M059J (cell line): Measurements from ENCODE around the gene PLTP. TPM values are rescaled to one million over a fixed set of nuclear protein-coding genes. Genes with fewer than 3 reads are reported as not detected.

Experiments
- total RNA-seq: library from RNA; depleted of rRNA; stranded (reverse); fragments of >200 nt; shearing (Covaris generic); gene quantifications from 2 replicates; pipeline ENCODE4 v1.2.3, GENCODE V29; 2014; rRNA removed

Gene PLTP
- total RNA-seq, 1 experiment from 2014 or later: 13.4 TPM

Other genes with a start within 250 kb of the PLTP start
- not detected in 2 replicates for gene WFDC11, start 241.9 kb downstream of the PLTP start, total RNA-seq
- gene WFDC13, start 210.1 kb downstream of the PLTP start, total RNA-seq: not detected in 2 replicates
- not detected in 2 replicates for gene WFDC10B, start 207.1 kb downstream of the PLTP start, total RNA-seq
- not detected in 2 replicates for gene SPINT4, start 189.8 kb downstream of the PLTP start, total RNA-seq
- 0.42 TPM in 1 of 2 replicates, not detected in the other for gene WFDC3, start 120.3 kb downstream of the PLTP start, total RNA-seq
- gene DNTTIP1, start 120.2 kb downstream of the PLTP start, total RNA-seq: 50.2 and 57.6 TPM in 2 replicates
- 435 and 579 TPM in 2 replicates for gene UBE2C, start 99.5 kb downstream of the PLTP start, total RNA-seq
- not detected in 2 replicates for gene TNNC2, start 84.8 kb downstream of the PLTP start, total RNA-seq
- 35.1 and 35.8 TPM in 2 replicates for gene SNX21, start 78.4 kb downstream of the PLTP start, total RNA-seq
- 102 and 117 TPM in 2 replicates for gene ACOT8, start 54.8 kb downstream of the PLTP start, total RNA-seq
- 8.6 and 12.0 TPM in 2 replicates for gene ZSWIM3, start 54.5 kb downstream of the PLTP start, total RNA-seq
- 11.2 and 19.8 TPM in 2 replicates for gene ZSWIM1, start 30.9 kb downstream of the PLTP start, total RNA-seq
- gene SPATA25, start 24.5 kb downstream of the PLTP start, total RNA-seq: 0.52 TPM in 1 of 2 replicates, not detected in the other
- 3.1 and 6.0 TPM in 2 replicates for gene NEURL2, start 20.9 kb downstream of the PLTP start, total RNA-seq
- 253 and 328 TPM in 2 replicates for gene CTSA, start 20.8 kb downstream of the PLTP start, total RNA-seq
- gene PCIF1, start 22.5 kb upstream of the PLTP start, total RNA-seq: 11.1 and 14.5 TPM in 2 replicates
- 8.4 and 13.0 TPM in 2 replicates for gene ZNF335, start 60.0 kb upstream of the PLTP start, total RNA-seq
- 1.5 and 2.3 TPM in 2 replicates for gene MMP9, start 96.8 kb upstream of the PLTP start, total RNA-seq
- gene SLC12A5, start 117.1 kb upstream of the PLTP start, total RNA-seq: 0.37 and 1.8 TPM in 2 replicates
- 20.0 and 24.0 TPM in 2 replicates for gene NCOA5, start 177.8 kb upstream of the PLTP start, total RNA-seq
- gene CD40, start 206.2 kb upstream of the PLTP start, total RNA-seq: not detected in 2 replicates